ENCODE data around the gene UTRN. TPM values are rescaled to one million over a fixed set of nuclear protein-coding genes. Genes with fewer than 3 reads are reported as not detected.

Gene UTRN
- total RNA-seq, 1 experiment from 2014 or later, result 84.8 TPM

- H3K36me3 Mint-ChIP-seq (ENCODE audit: insufficient read depth, unreplicated experiment), result peaks cover 12% of the 10 kb centered on the region
- CTCF ChIA-PET, result interaction anchor here (0.7 to 1.1 kb wide), 2 partner anchors 98 to 1320 kb away, joined by 3 read pairs; no protein-coding TSS in a partner anchor
- no peak overlapping the region for H3K27ac Mint-ChIP-seq (ENCODE audit: low read depth, unreplicated experiment)
- no TSS peak for BruUV-seq (replicated peaks)
- no peak overlapping the region for H3K4me3 Mint-ChIP-seq (ENCODE audit: unreplicated experiment)
- DNase-seq (ENCODE audit: unreplicated experiment), result no peak
- H3K27me3 Mint-ChIP-seq (ENCODE audit: insufficient read depth, unreplicated experiment), result no peaks in the 10 kb centered on the region
- TF ChIP-seq, protein P1, sequence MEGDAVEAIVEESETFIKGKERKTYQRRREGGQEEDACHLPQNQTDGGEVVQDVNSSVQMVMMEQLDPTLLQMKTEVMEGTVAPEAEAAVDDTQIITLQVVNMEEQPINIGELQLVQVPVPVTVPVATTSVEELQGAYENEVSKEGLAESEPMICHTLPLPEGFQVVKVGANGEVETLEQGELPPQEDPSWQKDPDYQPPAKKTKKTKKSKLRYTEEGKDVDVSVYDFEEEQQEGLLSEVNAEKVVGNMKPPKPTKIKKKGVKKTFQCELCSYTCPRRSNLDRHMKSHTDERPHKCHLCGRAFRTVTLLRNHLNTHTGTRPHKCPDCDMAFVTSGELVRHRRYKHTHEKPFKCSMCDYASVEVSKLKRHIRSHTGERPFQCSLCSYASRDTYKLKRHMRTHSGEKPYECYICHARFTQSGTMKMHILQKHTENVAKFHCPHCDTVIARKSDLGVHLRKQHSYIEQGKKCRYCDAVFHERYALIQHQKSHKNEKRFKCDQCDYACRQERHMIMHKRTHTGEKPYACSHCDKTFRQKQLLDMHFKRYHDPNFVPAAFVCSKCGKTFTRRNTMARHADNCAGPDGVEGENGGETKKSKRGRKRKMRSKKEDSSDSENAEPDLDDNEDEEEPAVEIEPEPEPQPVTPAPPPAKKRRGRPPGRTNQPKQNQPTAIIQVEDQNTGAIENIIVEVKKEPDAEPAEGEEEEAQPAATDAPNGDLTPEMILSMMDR (IDR thresholded peaks at IDR 0.05; ENCODE audit: unreplicated experiment), result no peak
- intact Hi-C loops (cut with micrococcal nuclease), result no loop called here
- no peaks in the 10 kb centered on the region for H3K4me1 Mint-ChIP-seq (ENCODE audit: insufficient read depth, unreplicated experiment)
- POLR2A ChIA-PET, result interaction anchor here (0.6 to 1.2 kb wide), 2 partner anchors 9 to 70 kb away, joined by 4 read pairs; no protein-coding TSS in a partner anchor
- no peaks in the 10 kb centered on the region for H3K9me3 Mint-ChIP-seq (ENCODE audit: unreplicated experiment)
These were observed 29.4 kb downstream of the UTRN start for GRCh38 chr6:144314562-144314961.

DNA sequence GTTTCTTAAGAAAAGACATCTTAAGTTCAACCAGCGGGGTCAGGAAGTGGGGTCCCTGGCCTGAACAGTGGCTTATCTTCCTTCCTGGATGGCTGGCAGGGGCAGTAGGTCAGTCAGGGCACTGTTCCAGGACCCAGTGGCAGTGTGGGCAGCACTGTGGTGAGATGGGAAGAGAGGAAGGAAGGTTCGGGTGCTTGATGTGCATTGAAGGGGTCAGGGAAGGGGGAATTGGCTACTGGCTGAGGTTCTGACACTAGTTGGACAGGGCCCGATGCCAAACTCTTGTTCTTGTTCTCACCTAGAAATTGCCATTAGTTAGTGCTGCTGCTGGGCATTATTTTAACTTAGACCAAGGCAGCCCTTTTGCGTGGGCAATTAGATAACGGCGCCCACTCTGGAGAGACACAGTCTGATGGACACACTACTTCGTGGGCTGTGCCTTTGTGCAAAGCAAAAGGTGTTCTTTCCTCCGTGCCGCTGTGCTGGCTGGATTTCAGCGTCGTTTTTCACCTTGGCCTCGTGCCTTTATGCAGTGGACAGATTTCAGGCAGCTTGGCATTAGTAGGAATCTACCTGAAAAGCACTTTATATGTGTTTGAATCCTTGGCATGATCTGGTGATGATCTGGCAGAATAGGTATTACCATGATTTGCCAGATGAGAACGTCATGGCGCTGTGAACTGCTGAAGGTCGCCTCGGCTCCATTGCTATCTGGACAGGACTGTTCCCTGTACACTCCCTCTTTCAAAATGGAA, 30.3 kb downstream of the UTRN start:
- BruUV-seq (replicated peaks), result no TSS peak
- Mint-ChIP-seq H3K27ac (ENCODE audit: low read depth, unreplicated experiment) (no peak overlapping the region), H3K36me3 (ENCODE audit: insufficient read depth, unreplicated experiment) (peaks cover 9% of the 10 kb centered on the region), H3K4me3 (ENCODE audit: unreplicated experiment) (no peak overlapping the region), H3K27me3 (ENCODE audit: insufficient read depth, unreplicated experiment) (no peaks in the 10 kb centered on the region), H3K9me3 (ENCODE audit: unreplicated experiment) (no peaks in the 10 kb centered on the region), H3K4me1 (ENCODE audit: insufficient read depth, unreplicated experiment) (no peaks in the 10 kb centered on the region)
- TF ChIP-seq, protein P1 (IDR thresholded peaks at IDR 0.05; ENCODE audit: unreplicated experiment), result no peak
- no peak for DNase-seq (ENCODE audit: unreplicated experiment)
- POLR2A ChIA-PET, result interaction anchor here (1.2 kb wide), 1 partner anchor 8 kb away, joined by 4 read pairs; no protein-coding TSS in a partner anchor
- CTCF ChIA-PET, result interaction anchor here (1.1 kb wide), 1 partner anchor 99 kb away, joined by 3 read pairs; no protein-coding TSS in a partner anchor
- intact Hi-C loops (cut with micrococcal nuclease), result no loop called here

- no peaks in the 10 kb centered on the region for H3K4me1 Mint-ChIP-seq (ENCODE audit: insufficient read depth, unreplicated experiment)
- intact Hi-C loops (cut with micrococcal nuclease), result no loop called here
- POLR2A ChIA-PET, result no interaction called here
- H3K9me3 Mint-ChIP-seq (ENCODE audit: unreplicated experiment), result no peaks in the 10 kb centered on the region
- TF ChIP-seq, protein P1 (IDR thresholded peaks at IDR 0.05; ENCODE audit: unreplicated experiment), result no peak
- H3K4me3 Mint-ChIP-seq (ENCODE audit: unreplicated experiment), result no peak overlapping the region
- no TSS peak for BruUV-seq (replicated peaks)
- no peak overlapping the region for H3K27ac Mint-ChIP-seq (ENCODE audit: low read depth, unreplicated experiment)
- H3K27me3 Mint-ChIP-seq (ENCODE audit: insufficient read depth, unreplicated experiment), result no peaks in the 10 kb centered on the region
- CTCF ChIA-PET, result interaction anchor here (0.6 kb wide), 1 partner anchor 847 kb away, joined by 3 read pairs; no protein-coding TSS in a partner anchor
- peaks cover 13% of the 10 kb centered on the region for H3K36me3 Mint-ChIP-seq (ENCODE audit: insufficient read depth, unreplicated experiment)
- no peak for DNase-seq (ENCODE audit: unreplicated experiment)
These were observed 31.1 kb downstream of the UTRN start for GRCh38 chr6:144315981-144316861.

DNA sequence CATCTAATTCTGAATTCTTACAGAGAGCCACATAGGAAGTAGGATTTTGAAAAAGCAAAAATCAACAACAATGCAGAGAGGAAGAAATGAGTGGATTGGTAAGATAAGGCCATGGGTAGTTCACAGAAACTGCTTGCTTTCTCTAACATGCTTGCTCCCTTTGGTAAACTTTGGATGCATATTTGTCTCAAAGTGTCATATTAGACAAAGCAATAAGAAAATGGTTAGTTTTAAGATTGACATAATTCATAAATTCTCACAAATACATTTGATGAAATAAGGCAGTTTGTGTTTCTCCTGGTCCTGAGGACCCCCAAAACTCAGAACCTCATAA, 31.7 kb downstream of the UTRN start:
- H3K4me3 Mint-ChIP-seq (ENCODE audit: unreplicated experiment), result no peak overlapping the region
- no peaks in the 10 kb centered on the region for H3K4me1 Mint-ChIP-seq (ENCODE audit: insufficient read depth, unreplicated experiment)
- DNase-seq (ENCODE audit: unreplicated experiment), result no peak
- no peaks in the 10 kb centered on the region for H3K27me3 Mint-ChIP-seq (ENCODE audit: insufficient read depth, unreplicated experiment)
- ChIA-PET CTCF (no interaction called here), POLR2A (no interaction called here)
- TF ChIP-seq, protein P1 (IDR thresholded peaks at IDR 0.05; ENCODE audit: unreplicated experiment), result no peak
- no TSS peak for BruUV-seq (replicated peaks)
- H3K9me3 Mint-ChIP-seq (ENCODE audit: unreplicated experiment), result no peaks in the 10 kb centered on the region
- no peak overlapping the region for H3K27ac Mint-ChIP-seq (ENCODE audit: low read depth, unreplicated experiment)
- intact Hi-C loops (cut with micrococcal nuclease), result no loop called here
- peaks cover 18% of the 10 kb centered on the region for H3K36me3 Mint-ChIP-seq (ENCODE audit: insufficient read depth, unreplicated experiment)

All from MCF 10A (cell line).